ENCODE results near the gene ZNF385B.

The ZNF385B gene

GRCh38 chr2:179612108-179612507 is 249.3 kb downstream of the ZNF385B start:
- TF ChIP-seq MYC (IDR thresholded peaks at IDR 0.05; ENCODE audit: low read depth, low read length), result no peak
- TF ChIP-seq, protein P1, sequence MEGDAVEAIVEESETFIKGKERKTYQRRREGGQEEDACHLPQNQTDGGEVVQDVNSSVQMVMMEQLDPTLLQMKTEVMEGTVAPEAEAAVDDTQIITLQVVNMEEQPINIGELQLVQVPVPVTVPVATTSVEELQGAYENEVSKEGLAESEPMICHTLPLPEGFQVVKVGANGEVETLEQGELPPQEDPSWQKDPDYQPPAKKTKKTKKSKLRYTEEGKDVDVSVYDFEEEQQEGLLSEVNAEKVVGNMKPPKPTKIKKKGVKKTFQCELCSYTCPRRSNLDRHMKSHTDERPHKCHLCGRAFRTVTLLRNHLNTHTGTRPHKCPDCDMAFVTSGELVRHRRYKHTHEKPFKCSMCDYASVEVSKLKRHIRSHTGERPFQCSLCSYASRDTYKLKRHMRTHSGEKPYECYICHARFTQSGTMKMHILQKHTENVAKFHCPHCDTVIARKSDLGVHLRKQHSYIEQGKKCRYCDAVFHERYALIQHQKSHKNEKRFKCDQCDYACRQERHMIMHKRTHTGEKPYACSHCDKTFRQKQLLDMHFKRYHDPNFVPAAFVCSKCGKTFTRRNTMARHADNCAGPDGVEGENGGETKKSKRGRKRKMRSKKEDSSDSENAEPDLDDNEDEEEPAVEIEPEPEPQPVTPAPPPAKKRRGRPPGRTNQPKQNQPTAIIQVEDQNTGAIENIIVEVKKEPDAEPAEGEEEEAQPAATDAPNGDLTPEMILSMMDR (IDR thresholded peaks at IDR 0.05; ENCODE audit: low read depth, low read length), result no peak
- TF ChIP-seq, protein P2, sequence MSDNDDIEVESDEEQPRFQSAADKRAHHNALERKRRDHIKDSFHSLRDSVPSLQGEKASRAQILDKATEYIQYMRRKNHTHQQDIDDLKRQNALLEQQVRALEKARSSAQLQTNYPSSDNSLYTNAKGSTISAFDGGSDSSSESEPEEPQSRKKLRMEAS (IDR thresholded peaks at IDR 0.05; ENCODE audit: low read depth, low read length), result no peak
- TF ChIP-seq POLR2A (IDR thresholded peaks at IDR 0.05; ENCODE audit: extremely low read depth, insufficient read length), result no peak
- no peak overlapping the region for H3K4me3 ChIP-seq (ENCODE audit: low read depth, low read length)
- DNase-seq (ENCODE audit: low read depth), result no peak

DNA sequence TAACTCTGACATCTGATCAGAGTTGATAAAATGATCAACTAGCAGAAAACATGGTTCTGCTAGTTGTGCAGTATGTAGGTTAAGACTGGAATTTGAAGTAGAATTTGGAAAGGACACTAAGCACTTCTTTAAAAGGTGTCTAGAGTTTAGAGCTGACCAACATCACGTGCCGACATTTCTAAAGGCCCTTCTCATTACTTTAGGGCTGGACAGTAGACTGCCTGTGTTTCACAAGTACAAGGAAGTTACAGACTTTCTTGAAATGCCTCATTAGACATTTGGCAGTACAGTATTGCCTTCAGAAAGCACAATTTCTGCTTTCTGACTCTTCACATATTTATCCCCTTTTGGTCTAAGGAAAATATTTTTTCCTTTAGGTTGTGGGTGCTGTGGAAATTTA is 255.3 kb downstream of the ZNF385B start:
- TF ChIP-seq POLR2A (IDR thresholded peaks at IDR 0.05; ENCODE audit: extremely low read depth, insufficient read length) (no peak), MYC (IDR thresholded peaks at IDR 0.05; ENCODE audit: low read depth, low read length) (no peak)
- TF ChIP-seq, protein P2 (IDR thresholded peaks at IDR 0.05; ENCODE audit: low read depth, low read length), result no peak
- TF ChIP-seq, protein P1 (IDR thresholded peaks at IDR 0.05; ENCODE audit: low read depth, low read length), result no peak
- no peak for DNase-seq (ENCODE audit: low read depth)
- no peak overlapping the region for H3K4me3 ChIP-seq (ENCODE audit: low read depth, low read length)

DNA sequence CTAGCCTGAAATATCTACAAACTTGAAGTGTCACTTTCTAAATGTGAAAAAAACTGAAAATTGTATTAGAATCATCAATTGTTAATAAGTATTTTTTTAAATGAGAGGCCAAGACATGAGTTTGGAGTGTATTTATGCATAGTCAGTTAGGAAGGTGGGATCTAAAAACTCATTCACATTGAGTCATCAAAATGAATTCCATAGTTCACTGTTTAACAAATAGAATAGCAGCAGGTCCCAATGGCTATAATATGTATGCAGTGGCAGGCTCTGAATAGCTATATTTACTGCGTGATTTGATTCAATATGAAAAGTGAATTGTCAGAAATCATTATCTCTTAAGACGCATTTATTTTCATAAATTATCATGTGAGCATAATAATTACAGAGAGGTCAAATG is 256.1 kb downstream of the ZNF385B start:
- no peak for DNase-seq (ENCODE audit: low read depth)
- TF ChIP-seq MYC (IDR thresholded peaks at IDR 0.05; ENCODE audit: low read depth, low read length) (no peak), POLR2A (IDR thresholded peaks at IDR 0.05; ENCODE audit: extremely low read depth, insufficient read length) (no peak)
- TF ChIP-seq, protein P1 (IDR thresholded peaks at IDR 0.05; ENCODE audit: low read depth, low read length), result no peak
- TF ChIP-seq, protein P2 (IDR thresholded peaks at IDR 0.05; ENCODE audit: low read depth, low read length), result no peak
- H3K4me3 ChIP-seq (ENCODE audit: low read depth, low read length), result no peak overlapping the region

GRCh38 chr2:179604598-179604997 is 256.8 kb downstream of the ZNF385B start:
- H3K4me3 ChIP-seq (ENCODE audit: low read depth, low read length), result no peak overlapping the region

DNA sequence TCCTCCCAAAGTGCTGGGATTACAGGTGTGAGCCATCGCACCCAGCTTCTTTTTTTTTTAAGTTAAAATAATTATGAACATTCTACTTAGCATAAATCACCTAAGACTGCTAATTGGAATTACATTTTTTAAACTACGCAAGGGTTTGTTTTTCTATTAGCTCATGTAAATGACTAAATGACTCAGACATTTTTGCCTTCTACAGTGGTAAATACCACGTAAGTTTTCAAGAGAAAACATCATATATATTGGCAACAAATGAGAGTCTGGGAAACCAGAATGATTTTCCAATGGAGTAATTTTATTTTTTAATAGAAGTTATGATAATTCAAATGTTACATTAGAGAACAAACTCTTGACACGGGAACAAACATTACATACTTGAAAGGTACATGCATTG is 259.0 kb downstream of the ZNF385B start:
- DNase-seq (ENCODE audit: low read depth), result no peak
- TF ChIP-seq MYC (IDR thresholded peaks at IDR 0.05; ENCODE audit: low read depth, low read length) (no peak), POLR2A (IDR thresholded peaks at IDR 0.05; ENCODE audit: extremely low read depth, insufficient read length) (no peak)
- TF ChIP-seq, protein P1 (IDR thresholded peaks at IDR 0.05; ENCODE audit: low read depth, low read length), result no peak
- TF ChIP-seq, protein P2 (IDR thresholded peaks at IDR 0.05; ENCODE audit: low read depth, low read length), result no peak
- no peak overlapping the region for H3K4me3 ChIP-seq (ENCODE audit: low read depth, low read length)

More at GRCh38 chr2:179604598-179604997, 256.8 kb downstream of the ZNF385B start:
- no peak for DNase-seq (ENCODE audit: low read depth)
- TF ChIP-seq, protein P2 (IDR thresholded peaks at IDR 0.05; ENCODE audit: low read depth, low read length), result no peak
- no peak for TF ChIP-seq POLR2A (IDR thresholded peaks at IDR 0.05; ENCODE audit: extremely low read depth, insufficient read length)
- no peak for TF ChIP-seq MYC (IDR thresholded peaks at IDR 0.05; ENCODE audit: low read depth, low read length)
- TF ChIP-seq, protein P1 (IDR thresholded peaks at IDR 0.05; ENCODE audit: low read depth, low read length), result no peak

Data from NB4 (cell line).